GM18526 (cell line): ENCODE measurements around the gene PPARA.

ENCODE experiments used
- POLR2A ChIP-seq: IDR thresholded peaks from 3 replicates; pipeline ENCODE4 v1.6.1; 2011; ENCODE audit not compliant: insufficient read length; ENCODE audit errors: extremely low read depth

Gene PPARA

DNA sequence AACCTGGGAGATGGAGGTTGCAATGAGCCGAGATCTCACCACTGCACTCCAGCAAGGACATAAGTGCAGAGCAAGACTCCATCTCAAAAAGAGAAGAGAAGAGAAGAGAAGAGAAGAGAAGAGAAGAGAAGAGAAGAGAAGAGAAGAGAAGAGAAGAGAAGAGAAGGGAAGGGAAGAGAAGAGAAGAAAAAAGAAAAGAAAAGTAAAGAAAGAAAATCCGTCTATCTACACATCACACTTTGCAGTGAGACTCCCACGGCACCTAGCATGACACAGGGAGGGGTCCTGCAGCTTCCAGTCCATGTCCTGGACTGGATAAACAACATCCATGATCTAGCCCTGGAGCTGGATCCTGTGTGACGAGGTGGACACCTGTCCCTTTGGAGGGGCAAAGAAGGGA is 4.0 kb upstream of the PPARA start:
- TF ChIP-seq POLR2A = no peak

DNA sequence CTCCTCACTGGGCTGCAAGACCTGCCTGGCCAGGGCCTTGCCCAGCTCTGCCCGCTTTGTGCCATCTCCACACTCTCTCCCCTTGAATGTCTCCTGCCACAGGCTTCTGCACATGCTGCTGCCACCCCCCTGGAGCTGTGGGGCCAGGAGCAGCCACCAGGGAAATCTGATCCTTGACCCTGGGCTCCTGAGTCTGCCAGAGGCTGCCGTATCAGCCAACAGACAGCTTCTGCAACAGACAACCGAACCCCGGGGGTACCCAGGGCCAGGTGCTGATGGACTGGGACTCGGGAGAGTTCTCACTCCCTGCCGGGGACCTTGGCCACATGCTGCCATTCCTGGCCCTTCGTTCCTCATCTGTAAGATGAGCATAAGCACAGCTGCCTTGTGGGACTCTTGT is 3.3 kb upstream of the PPARA start:
- TF ChIP-seq POLR2A = no peak

DNA sequence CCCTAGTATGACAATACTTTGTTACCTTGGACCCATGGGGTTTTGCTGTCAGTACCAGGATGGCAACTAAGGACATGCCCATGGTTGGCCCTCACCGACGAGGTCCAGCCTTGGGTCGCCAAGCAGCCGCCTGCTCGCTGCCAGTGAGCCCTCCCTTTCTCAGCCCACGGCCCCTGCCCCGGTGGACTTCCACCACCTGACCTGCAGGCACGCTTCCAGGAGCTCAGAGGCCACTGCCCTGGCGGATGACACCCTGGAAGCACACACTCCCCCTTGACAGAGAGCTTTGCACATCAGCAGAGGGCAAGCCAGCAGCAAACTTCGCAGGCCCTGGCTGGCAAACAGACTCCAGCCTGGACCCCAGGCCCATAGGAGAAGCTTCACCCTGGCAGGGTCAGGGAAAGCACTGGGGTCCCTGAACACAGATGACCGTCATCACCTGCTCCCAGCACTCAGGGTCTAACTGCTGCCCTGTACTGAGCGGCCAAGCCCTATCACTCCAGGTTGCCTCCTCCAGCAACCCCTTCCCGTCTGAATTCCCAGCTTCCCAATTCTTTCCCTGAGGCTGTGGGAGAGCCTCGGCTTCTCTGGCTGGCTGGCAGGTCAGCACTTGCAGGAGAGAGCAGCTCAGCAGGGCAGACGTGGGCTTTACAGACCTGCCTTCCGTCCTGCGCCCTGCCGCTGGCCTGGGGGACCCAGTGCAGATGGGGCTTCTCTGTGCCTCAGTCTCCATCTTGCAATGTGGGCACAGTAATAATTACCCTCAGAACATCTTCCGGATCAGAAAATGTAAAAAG is 2.7 kb upstream of the PPARA start:
- TF ChIP-seq POLR2A = no peak

GRCh38 chr22:46148336-46148735 is 2.0 kb upstream of the PPARA start:
- TF ChIP-seq POLR2A = no peak

- no peak for TF ChIP-seq POLR2A
Measured at GRCh38 chr22:46148816-46149511, 1.4 kb upstream of the PPARA start.

DNA sequence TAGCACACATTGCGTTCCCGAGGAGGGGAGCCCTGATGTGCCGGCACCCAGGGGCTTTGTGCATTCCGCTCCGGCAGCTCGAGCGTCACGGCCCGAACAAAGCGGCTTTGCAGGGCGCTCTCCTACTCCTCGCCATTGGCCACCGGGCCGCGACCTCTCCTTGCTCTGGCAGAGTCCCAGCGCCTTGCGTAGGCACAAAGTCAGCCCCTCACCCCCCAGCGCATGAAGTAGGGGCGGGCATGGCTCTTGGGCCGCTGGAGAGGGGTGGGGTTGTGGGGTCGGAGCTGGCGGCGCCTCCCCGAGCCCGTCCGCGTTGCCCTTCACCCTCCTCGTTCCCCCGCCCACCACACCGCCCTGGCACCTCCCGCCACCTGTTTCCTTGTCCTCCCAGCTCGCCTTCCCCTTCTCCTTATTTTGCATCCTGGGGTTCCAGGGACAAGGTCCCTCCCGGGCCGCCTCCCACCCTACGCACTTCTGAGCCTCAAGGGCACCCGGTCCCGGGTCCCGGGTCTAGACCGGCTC is 753 bp upstream of the PPARA start:
- TF ChIP-seq POLR2A = no peak

DNA sequence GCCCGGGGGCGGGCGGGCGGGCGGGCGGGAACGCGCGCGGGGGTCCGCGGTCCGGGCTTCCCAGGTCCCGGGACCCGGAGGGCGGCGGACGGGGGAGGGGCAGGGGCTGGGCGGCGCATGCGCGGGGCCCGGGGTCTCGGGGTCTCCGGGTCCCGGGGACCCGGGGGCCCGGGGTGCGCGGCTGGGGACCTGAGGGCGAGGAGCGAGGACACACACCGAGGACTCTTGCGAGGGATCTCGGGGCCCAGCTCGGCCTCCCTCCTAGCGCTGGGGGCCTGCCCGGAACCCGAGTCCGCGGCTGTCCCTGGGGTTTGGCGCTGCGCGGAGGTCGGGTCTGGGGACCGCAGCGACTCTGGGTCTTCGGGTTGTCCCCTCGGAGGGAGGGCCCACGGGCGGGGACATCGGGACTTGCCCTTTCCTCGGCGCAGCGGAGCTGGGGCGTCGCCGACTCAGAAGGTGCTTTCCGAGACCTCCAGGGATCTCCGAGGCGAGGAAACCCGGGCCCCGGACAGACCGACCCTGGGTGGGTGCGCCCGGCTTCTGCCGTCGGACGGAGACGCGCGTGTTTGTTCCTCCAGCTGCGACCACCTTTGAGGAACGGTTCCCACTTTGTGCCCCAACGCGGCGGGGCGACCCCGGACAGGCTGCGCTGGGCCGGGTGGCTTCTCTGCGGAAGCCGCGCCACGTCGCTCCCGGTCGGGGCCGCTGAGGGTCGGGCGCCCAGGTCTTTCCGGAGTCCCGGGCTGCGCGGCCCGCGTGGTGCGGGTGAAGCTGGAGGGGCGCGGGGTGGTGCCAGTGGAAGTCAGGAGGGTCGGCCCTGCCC is 540 bp downstream of the PPARA start:
- TF ChIP-seq POLR2A = no peak

DNA sequence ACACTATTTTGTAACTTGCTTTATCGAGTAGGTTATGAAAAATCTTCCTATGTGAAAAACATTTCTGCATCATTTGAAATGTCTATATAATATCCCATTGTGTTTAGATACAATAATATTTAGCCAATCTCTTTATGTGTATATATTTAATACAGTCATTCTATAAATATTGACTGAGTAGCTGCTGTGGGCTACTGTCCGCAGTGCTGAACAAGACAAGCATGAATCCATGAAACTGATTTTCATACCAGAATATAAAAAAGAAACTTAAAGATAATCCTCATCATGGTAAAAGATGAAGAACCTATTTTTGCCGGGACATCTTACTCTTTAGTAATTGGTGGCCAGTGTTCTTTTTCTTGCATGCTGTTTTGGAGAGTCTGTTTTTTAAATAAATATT is 3.6 kb downstream of the PPARA start:
- no peak for TF ChIP-seq POLR2A

DNA sequence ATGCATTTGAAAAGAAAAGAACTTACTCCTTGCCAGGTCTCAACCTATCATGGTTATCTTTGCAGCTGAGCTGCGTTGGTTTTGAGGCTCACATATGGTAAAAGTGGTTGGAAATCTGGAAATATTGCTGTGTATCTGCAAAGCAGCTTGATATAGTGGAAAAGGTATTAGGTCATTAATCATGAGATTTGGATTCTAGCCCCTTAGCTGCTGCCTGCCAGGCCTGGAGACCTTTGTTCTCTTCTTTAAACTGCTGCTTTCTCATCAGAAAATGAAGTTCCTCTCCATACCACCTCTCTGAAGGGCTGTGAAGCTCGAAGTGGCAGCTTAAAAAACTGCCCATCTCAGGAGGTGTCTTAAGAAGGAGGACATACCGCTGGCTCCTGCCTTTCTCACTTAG is 5.7 kb downstream of the PPARA start:
- TF ChIP-seq POLR2A = no peak

GRCh38 chr22:46158283-46158682 is 8.0 kb downstream of the PPARA start:
- TF ChIP-seq POLR2A = no peak

- no peak for TF ChIP-seq POLR2A
Measured at GRCh38 chr22:46159212-46159611, 8.9 kb downstream of the PPARA start.

DNA sequence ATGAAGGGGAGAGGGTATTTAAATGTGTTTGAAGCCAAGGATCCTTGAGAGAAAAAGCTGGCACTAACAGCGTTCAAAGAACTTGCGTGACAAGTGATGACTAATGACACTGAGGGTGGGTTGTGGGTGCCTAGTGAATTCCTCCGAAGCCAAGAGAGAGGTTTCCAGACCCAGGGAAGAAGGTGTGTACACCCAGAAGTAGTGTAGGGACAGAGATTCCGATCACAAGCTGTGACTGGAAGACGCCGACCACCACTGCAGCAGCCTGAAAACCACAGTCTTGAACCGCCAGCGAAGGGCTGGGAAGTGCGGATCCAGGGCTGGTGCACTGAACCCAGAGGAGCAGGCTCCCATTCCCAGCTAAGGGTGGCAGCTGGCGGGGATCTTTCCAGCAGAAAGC is 9.5 kb downstream of the PPARA start:
- TF ChIP-seq POLR2A = no peak

GRCh38 chr22:46162285-46162684 is 12.0 kb downstream of the PPARA start:
- no peak for TF ChIP-seq POLR2A

DNA sequence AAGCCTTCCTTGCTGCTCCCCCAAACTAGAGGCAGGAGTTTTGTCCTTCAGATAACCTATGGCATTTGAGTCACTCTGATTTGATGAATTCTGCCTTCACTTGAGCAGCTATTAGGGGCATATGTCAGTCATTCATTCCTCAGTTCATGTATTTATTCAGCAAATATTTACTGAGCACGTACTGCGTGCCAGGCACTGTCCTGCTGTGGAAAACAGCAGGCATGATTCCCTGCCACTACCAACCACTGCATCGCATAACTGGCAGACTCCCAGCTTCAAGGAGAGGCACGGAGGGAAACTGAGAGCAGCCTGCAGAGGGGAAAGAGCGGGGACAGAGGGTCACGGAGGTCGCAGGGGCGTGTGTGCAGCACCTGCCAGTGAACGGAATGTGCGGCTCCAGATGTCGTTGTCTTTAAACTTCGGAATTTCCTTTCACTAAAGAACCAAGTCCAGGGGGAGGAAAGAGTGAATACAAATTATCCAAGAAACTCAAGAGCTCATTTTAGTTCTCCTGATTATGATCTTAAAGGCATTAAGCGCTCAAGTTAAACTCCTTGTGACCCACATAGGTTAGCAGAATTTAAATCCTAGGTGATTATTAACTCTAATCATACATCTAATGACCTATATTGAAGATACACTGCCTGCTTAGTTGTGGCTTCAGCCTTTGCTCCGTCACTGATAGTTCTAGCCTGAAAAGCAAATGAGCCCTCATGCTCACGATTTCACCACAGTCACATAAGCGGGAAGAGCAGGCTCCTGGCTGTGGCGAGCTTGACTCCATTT is 12.6 kb downstream of the PPARA start:
- TF ChIP-seq POLR2A = no peak

DNA sequence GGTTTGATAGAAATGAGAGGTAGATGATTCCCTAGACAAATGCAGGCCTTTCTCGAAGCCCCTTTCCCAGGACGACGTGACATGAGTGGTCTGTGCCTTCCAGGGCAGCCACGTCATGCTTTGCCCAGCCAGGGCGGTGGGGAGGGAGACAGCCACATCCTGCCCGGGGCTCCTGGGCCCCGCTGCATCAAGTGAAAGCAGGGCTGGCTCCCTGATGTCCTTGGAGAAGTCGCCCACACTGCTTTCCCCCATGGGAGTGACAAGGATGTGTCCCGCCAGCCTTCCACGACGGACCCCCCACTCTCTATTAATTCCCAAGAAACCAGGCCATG is 13.2 kb downstream of the PPARA start:
- TF ChIP-seq POLR2A = no peak

GRCh38 chr22:46165977-46166376 is 15.7 kb downstream of the PPARA start:
- no peak for TF ChIP-seq POLR2A

DNA sequence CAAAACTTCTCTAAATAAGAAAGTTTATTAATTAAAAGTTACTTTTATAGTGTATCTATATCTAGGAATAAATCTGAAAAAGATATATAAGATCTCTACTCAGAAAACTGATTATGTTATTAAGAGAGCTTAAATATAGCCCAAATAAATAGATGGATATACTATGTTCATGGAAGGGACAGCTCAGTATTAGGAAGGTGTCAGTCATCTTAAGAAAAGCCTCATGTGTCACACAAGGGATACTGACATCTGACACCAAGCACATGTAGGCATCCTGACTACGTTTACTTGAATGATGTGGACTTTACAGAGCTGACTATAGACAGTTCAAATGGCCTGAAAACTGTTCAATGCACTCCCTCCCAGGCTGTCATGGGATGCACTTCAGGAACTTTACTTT is 19.3 kb downstream of the PPARA start:
- TF ChIP-seq POLR2A = no peak
